IPS-NIHi7 (cell line): ENCODE results near the gene AKAP10.
"Not testable (repeated sequence)": the region's sequence is repeated elsewhere in the genome, so short reads cannot be mapped to it uniquely, and the experiment has no call there.

Source experiments
- DNase-seq: peaks from one replicate; pipeline ENCODE4 v3.0.0; 2012; ENCODE audit warnings: mixed read lengths; ENCODE audit errors: extremely low spot score

AKAP10 gene

DNA sequence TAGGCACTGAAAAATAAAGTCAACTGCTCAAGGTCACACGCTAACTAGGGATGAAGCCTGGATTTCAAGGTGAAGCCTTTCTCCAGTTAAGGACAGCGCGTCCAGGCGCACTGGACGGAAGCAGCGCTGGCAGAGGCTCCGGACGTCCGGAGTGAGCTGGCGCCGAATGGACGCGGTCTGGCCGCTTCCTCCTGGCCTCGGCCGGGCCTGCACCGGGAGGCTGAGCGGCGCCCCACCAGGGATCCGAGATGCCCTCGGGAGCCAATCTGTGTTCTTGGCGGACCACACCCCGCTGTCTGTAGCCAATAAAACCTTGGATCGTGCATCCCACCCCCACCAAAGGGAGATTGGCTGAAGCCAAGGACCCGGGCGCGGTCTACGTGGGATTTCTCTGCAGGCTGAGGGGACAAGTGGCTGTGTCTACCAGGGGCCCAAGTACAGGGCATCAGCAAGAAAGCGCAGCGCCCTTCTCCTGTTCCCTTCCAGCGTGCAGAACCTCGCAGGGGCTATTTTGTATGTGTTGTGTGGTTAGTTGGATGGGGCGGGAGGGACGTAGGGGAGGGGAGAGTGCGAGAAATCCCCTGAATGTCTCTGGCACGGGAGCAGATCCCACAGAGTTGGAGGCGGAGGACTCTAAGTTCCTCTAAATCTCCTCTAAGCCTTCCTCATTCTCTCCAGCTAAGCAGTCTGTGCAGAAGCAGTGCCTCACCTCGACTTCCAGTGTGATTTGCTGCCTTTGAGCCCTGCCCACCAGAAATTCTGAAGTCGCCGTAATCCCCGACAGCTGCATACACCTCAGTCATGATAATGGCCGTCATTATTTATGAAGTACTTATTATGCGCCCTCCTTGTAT is 2.5 kb upstream of the AKAP10 start:
- DNase-seq = no peak

DNA sequence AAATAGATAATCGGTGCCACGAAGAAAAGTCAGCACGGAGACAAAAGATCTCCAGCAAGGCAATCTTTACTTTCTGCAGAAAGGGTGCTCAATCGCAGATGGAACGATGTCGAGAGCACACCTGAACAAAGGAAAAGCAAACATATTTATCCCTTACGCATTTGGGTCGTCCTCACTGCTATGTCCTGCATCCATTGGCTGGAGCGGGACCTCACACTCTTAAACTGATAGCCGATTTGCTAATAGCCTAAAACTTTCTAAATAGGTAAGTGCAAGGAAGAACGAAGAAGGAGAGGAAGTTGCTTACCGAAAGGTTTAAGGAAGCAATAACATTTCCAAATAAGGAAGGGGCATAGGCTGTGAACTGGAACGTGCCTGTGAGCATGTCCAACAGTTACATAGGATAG is 1.2 kb upstream of the AKAP10 start:
- DNase-seq = no peak

DNA sequence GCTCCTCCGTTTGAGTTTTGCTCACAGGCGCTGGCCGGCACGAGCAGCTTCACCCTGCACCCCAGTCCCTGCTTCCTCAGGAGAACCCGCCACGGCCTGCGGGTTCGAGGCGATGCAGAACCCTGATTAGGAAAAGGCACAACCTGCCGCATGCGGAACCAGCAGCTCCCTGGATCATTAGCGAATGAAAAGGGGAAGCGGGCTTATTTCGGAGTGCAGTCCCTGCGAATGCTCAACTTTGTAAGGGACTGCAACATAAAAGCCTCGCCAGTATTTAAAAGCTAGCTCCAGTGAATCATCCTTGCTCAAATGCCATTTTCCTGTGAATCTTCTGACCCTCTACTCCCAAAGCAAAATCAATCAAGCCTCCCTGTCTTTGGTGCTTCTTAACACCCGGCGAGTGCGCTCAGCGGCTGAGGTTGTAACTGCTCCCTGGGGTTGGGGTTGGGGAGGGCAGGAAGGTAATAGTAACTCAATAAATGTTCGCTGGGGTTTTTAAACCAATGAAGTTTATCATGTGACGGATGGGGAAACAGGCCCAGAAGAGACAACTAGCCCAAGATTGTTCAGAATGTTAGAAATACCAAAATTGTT is 678 bp upstream of the AKAP10 start:
- DNase-seq = peak; percentile 26

DNA sequence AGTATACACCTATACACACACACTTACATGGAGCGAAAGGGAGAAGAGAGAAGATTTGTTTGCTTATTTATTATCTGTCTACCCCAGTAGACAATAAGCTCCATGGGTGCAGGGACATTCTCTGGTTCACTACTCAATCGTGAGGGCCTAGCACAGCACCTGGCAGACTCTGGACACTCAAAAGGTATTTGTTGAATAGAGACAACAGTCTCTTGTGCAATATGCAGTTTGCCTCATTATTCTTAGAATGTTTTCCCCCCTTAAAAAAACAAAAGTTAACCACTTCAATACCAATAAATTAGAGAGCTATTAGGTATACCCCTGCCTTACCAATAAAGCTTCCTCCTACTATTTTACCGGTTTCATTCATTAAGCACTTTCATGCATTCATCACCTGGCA is 2.0 kb downstream of the AKAP10 start:
- DNase-seq = no peak

- DNase-seq = no peak
Observed at GRCh38 chr17:19973156-19973555, 4.5 kb downstream of the AKAP10 start.

DNA sequence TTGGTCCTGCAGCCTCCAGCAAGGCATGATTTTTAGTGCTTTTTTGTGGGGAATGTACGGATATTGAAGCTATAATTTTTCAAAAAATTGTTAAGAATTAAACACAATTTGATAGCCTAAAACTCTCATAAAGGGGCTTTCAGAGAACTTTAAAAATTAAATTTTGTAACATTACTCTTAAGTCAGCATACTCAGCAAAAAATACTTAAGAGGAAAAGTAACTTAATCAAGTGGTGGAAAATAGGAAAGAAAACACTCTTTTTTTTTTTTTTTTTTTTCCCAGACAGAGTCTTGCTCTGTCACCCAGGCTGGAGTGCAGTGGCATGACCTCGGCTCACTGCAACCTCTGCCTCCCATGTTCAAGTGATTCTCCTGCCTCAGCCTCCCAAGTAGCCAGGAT is 14.7 kb downstream of the AKAP10 start:
- not testable (repeated sequence) for DNase-seq

DNA sequence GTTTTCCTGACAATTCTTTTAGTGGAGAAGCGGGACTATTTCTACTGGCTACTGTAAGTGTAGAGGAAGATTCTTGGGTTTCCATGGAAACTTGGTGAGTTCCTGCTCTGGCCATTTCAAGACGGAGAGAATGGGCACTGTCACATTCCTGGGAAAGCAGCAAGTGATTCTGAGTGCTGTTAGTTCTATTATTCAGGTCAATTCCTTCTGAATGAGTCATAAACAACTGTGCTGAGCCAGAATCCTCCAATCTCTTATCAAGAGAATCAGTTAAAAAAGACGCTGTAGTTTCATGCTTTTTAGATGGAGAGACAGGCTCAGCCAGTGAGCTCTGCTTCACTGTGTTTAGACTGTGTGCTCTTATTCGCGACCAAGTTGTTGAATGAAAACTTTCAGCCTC is 19.6 kb downstream of the AKAP10 start:
- DNase-seq = peak; percentile 57

- no peak for DNase-seq
Observed at GRCh38 chr17:19955099-19955498, 22.5 kb downstream of the AKAP10 start.

GRCh38 chr17:19951411-19951810 is 26.2 kb downstream of the AKAP10 start:
- not testable (repeated sequence) for DNase-seq

DNA sequence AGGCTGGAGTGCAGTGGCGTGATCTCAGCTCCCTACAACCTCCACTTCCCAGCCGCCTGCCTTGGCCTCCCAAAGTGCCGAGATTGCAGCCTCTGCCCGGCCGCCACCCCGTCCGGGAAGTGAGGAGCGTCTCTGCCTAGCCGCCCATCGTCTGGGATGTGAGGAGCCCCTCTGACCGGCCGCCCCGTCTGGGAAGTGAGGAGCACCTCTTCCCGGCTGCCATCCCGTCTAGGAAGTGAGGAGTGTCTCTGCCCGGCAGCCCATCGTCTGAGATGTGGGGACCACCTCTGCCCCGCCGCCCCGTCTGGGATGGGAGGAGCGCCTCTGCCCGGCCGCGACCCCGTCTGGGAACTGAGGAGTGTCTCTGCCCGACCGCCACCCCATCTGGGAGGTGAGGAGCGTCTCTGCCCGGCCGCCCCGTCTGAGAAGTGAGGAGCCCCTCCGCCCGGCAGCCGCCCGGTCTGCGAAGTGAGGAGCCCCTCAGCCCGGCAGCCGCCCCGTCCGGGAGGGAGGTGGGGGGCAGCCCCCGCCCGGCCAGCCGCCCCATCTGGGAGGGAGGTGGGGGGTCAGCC is 26.9 kb downstream of the AKAP10 start:
- not testable (repeated sequence) for DNase-seq

DNA sequence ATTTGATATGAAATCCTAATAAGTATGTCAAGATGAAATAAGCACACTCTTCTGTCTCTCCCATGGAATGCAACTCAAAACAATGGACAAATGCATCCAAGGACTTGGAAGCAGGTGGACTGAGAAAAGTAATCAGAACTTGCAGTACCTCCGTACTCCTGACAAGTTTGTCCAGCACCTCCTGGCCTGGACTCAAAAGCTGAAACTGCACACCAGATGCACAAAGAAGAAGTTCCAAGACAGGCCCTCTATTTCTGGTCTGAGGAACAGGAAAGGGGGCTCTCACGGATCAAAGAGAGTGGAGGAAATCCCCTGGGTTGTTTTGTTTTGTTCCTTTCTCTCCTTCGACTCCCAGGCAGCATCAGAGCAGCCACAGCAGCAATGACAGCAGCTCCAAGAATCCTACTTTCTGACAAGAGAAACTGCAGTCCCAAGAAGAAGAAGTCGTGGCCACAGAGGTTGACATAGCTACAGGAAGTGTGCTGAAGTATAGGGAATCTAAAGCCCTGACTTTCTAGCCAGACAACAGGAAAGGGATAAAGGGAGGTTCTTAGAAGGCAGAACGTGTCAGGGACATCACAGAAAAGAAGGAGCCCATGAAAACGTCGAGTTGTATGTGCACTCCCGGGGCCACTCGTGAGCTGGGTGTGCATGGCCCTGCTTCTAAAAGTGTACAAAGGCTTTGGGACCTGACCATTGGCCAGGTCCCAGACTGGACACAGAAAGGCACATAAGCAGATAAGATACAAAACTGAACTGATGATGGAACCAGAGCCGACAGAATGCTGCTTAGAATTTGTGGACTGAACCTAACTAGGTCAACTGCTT is 29.3 kb downstream of the AKAP10 start:
- no peak for DNase-seq

DNA sequence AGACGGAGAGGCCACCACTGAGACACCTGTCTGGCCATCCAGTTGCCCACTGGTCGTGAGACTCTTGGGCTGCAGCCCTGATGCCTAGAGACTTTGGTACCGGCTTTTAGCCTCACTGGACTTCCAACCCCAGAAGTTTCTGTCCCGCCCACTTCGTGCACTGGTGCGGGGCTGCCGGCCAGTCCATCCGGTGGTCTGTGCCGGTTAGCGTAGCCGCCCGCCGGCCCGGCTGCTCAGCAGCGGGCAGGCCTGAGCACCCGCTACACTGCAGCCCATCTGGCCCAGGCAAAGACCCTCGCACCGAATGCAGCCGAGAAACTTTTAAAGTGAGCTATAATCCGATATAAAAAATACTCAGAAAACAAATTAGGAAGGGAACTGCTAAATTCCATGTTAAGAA is 30.7 kb downstream of the AKAP10 start:
- no peak for DNase-seq

- DNase-seq = no peak
Observed at GRCh38 chr17:19945009-19945626, 32.5 kb downstream of the AKAP10 start.

GRCh38 chr17:19943599-19943998 is 34.0 kb downstream of the AKAP10 start:
- DNase-seq = no peak

DNA sequence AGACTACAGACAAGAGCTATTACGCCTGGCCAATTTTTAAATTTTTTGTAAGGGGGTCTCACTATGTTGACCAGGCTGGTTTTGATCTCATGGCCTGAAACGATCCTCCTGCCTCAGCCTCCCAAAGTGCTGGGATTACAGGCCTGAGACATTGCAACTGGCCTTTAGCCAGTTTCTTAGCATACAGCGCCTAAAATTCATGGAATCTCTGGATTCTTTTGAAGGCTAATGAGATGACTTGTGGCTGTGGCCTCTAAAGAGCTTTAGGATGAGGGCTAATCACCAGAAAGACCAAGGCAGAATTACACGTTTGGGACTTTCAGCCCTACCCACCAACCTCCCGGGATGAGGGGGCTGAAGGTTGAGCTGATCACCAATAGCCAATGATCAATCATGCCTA is 34.6 kb downstream of the AKAP10 start:
- no peak for DNase-seq

GRCh38 chr17:19940722-19941464 is 36.7 kb downstream of the AKAP10 start:
- DNase-seq = peak; percentile 16

- DNase-seq = no peak
Observed at GRCh38 chr17:19939993-19940721, 37.5 kb downstream of the AKAP10 start.

GRCh38 chr17:19938736-19939135 is 38.9 kb downstream of the AKAP10 start:
- no peak for DNase-seq

GRCh38 chr17:19937522-19937921 is 40.1 kb downstream of the AKAP10 start:
- no peak for DNase-seq

- no peak for DNase-seq
Observed at GRCh38 chr17:19935169-19935568, 42.5 kb downstream of the AKAP10 start.
